Hematopoietic multipotent progenitor cell treated with erythropoietin and hydrocortisone succinate and interleukin-3 and kit ligand, for 17 days (in vitro differentiated cells): Measurements from ENCODE around the gene DNAJC8.

Source experiments
- DNase-seq: peaks from one replicate; pipeline ENCODE4 v3.0.0-alpha.2; 2015; ENCODE audit warnings: low spot score

Gene DNAJC8

DNA sequence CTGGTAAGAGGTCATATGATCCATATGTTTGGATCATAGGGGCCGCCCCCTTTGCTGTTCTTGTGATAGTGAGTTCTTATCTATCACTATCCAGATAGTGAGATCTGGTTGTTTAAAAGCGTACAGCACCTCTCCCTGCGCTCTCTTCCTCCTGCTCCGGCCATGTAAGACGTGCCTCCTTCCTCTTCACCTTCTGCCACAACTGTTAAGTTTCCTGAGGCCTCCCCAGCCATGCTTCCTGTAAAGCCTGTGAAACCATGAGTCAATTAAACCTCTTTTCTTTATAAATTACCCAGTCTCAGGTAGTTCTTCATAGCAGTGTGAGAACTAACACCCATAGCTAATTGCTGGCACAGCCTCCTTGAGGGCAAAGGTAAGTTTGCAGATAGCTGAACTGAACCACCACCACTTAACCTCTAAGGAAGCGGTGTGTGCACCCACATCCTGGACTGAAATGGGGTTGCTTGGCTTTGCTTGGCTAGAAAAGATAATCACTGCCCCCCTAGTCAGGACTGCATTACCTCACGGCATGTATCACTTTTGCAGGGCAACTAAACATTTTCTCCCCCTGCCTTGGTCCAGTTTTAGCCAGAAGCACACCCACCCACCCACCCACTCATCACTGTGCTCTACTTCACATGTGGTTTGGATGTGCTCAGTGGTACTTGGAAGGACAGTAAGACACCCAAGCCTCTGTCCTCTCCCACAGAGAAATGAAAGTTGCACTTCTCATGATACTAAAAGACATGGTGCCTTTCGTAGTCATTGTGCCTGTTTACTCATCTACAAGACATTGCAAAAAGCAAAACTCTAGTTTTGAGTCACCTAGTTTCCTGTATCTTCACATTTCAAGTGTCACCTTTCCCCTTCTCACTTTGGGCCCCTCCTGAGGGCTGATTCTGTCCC is 33.2 kb downstream of the DNAJC8 start:
- no peak for DNase-seq

DNA sequence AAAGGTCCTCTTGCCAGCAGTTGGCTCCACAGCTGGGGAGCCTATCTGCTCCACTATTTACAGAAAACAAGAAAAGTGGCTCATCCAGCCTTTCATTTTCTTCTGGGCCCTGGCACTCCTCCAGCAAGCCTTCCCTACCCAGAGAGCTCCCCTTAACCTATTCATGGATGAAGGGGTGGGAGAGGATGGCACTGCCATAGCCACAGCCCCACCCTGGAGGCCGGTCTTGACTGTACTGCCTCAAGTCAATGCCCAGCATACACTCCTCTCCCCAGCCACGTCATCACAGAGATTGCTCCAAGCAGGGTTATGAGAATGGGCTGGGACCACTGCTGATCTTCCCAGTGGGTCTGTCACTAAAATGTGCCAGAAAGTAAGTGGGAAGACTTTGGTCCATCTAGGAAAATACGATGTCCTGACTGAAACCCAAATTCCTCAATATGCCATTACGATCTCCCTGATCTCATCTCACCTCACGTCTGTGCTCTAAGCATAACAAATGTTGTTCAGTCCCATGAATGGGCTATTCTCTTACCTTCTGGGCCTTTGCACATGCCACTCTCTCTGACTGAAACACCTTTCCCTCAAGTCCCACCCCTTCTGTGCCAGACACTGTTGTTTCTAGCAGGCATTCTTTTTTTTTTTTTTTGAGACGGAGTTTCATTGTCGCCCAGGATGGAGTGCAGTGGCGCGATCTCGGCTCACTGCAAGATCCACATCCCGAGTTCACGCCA is 35.0 kb downstream of the DNAJC8 start:
- no peak for DNase-seq

DNA sequence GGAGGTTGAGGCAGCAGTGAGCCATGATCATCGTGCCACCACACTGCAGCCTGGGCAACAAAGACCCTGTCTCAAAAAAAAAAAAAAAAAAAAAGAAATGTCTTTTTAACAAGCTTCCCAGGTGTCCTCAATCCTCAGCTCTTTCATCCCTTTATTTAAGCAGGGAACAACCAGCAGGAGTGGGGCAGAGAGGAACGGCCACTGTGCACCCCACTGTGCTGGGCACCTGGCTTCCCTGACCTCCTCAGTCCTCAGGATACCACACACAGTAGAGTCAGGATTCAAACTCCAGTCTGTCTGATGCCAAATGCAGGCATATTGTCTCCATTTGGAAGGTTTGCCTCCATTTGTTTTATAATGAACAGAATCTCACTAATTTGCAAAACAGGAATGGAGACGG is 36.5 kb downstream of the DNAJC8 start:
- DNase-seq = no peak

DNA sequence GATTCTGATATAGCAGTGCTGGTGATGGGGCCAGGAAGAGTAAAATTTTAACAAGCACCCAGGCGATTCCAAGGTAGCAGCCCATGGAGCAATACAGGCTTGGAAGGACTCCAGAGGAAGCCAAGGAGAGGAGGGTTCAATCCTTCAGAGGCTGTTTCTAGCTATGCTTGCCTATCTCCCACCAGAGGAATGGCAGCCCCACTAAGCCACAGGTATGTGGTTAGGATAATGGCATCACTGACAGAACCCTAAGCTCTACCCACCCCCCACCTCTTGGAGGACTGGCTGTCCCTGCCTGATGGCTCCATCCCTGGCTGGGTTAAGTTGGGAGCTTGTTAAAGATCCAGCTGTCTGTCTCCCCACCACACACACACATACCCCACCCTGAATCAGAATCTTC is 37.0 kb downstream of the DNAJC8 start:
- no peak for DNase-seq

DNA sequence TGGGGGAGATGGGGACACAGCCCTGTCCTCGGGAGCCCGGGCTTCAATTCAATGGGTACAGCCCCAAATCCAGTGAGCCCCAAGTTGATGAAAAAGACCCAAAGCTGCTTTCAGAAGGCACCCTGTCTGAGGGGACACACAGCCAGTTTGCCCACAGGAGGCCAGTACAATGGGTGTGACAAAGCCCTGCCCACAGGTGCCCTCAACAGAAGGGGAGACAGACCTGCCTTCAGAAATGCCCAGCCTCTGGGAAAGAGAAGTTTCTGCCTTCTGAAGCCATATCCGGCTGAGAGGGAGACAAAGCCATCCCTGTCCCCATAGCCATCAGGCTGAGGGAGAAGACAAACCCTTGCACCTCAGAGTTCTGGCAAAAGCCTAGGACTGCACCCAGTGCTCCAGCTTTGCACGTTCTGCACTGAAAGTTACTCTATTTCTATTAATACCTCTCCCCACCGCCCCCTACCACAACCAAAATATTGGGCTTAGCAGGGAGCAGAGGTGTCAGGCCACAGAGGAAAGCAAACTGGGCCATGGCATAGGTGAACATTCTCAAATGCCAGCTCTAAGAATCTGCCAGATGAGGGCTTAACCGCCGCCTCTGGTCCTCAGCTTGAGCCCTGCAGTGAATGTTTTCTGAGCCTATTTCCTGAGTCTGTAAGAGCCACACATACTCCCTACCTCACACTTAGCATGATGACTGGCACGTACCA is 38.3 kb downstream of the DNAJC8 start:
- DNase-seq = no peak

DNA sequence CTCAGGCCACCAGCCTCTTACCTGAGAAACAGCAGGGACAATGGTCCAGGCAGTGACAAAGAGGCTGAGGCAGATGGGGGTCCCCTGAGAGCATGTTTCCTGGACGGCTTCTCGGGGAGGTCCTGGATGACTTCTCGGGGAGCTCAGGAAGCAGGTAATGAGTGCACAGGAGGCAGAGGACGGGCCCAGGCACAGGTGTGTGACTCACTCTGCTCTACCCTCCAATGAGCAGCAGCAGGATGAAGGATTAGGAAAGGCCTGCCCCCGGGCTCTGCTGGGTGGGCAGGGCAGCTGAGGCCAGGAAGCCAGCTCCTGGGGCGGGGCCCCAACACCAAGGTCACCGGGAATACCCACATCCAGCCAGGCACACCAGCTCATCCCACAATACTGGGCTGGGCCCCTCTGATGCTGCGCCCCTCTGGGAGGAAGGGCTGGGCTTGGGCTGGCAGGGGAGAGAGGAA is 39.1 kb downstream of the DNAJC8 start:
- no peak for DNase-seq

DNA sequence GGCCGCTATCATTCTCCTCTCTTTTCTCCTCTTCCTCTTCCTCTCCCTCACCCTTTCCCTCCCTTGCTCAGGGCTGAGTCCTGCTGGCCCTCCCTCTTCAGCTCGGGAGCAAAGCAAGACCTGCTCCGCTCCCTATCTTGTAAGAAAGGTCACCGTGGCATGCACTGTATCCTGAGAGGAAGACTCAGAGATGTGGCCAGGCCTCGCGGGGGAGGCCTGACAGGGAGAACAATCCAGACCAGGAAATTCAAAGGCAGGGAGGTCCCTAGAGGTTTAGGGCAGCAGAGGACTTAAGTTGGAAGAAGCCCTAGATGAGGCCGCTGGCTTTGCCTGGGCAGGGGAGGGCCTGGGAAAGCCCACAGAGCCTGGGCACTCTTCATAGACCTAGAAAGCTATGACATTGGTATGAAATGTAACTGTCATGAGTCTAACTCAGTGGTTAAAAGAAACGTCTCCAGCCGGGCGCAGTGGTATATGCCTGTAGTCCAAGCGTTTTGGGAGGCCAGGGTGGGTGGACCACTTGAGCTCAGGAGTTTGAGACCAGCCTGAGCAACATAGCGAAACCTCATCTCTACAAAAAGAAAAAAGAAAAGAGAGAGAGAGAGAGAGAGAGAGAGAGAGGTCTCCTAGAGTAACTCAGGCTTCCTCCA is 41.7 kb downstream of the DNAJC8 start:
- no peak for DNase-seq

DNA sequence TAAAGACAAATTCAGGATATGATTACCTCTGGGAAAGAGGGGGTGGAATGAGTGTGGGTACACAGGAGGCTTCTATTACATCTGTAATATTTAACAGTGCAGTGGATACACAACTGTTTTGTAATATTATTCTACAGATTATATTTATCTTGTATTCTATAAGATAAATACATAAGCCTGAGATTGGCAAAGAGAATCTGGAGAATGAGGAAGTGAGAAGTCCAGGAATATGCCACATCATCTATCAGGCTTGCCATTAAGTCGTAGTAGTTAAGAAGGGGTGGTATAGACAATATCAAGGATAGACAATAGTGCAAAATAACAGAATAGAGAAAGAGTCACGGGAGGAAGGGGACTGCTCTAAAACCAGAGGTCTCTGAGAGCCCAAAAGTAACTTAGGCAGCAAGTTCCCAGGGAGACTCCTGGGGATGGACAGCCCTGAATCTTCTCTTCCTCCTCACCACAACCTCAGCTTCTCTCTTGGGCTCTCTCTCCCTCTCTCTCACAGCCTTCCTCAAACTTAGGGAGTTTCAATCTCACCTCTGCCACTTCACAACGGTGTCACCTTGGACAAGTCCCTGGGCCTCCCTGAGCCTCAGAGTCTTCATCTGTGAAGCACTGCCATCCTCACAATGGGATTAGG is 42.4 kb downstream of the DNAJC8 start:
- DNase-seq = no peak

DNA sequence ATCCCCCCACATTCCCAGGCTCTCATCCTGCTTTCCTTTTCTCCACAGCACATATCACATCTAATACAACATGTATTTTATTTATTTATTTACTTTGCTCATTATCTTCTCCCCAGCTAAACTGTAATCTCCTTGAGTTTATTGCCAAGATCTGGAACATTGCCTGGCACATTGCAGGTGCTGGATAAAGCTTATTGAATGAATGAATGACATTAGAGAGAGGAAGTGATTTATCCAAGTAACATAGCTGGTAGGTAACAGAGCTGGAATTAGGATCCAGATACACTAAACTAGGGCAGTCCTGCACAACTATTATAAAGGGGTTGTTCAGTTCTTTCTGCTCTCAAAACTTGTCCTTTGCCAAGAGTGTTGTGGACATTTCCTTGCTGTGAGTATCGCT is 47.8 kb downstream of the DNAJC8 start:
- no peak for DNase-seq

DNA sequence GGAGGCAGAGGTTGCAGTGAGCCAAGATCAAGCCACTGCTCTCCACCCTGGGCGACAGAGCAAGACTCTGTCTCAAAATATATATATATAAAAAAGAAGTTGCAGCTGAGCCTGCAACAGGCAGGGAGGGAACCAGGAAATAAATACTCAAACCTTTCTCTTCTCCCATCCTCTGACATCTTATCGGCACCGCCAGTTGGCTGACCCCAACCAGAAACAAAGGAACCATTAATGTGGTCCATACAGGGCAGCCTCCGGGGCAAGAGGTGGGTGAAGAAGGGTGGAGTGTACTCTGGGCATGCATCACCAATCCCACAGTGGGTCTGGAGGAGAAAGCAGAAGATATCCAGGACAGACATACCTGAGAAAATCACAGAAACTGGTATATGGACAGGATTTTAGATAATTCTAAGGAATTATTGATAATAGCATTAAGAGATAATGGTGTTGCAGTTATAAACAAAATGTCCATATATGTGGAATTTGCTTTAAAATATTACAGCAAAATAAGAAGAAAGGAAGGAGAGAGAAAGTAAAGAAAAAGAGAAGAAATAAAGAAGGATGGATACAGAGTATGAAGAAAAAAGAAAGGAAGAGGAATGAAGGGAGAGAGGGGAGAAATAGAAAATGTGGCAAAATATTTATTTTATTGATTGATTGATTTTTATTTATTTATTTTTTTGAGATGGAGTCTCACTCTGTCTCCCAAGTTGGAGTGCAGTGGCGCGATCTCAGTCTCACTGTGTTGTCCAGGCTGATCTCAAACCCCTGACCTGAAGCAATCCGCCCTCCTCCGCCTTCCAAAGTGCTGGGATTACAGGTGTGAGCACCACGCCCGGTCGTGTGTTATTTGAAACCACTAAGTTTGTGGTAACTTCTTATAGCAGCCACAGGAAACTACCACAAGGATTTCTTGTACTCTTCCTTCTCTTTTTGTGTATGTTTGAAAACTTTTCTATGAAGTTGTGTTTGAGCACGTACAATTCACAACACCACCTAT is 52.2 kb downstream of the DNAJC8 start:
- DNase-seq = no peak

DNA sequence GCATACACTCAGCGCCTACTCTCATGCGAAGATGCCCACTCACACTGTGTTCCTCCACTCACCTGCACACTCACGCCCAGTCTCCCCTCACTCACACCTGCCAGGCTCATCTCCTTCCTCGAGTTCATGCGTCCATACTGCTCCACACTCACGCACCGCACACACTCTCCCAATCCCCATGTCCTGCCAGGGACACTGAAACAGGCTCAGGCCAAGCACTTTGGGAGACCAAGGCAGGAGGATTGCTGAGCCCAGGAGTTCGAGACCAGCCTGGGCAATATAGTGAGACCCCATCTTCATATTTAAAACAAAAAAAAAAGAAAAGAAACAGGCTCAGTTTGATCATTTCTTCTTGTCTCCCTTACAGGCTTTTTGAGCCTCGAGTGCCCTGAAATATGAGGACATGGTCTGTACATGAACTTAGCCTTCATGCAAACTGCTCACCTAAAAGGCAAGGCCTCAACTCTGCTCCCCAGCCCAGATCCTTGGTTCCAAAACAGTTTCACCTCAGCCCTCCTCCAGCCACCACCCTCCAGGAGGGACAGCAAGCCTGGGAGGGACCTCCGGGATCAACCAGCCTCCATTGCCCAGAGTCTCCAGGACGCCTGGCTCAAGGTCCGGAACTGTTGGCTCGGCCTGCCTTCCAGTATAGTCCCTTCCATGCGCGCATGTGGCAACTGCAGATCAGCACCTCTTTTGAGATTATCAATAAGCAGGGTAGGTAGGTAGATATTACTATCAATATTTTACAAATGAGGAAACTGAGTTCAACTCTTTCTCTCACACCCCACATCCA is 53.9 kb downstream of the DNAJC8 start:
- DNase-seq = no peak

DNA sequence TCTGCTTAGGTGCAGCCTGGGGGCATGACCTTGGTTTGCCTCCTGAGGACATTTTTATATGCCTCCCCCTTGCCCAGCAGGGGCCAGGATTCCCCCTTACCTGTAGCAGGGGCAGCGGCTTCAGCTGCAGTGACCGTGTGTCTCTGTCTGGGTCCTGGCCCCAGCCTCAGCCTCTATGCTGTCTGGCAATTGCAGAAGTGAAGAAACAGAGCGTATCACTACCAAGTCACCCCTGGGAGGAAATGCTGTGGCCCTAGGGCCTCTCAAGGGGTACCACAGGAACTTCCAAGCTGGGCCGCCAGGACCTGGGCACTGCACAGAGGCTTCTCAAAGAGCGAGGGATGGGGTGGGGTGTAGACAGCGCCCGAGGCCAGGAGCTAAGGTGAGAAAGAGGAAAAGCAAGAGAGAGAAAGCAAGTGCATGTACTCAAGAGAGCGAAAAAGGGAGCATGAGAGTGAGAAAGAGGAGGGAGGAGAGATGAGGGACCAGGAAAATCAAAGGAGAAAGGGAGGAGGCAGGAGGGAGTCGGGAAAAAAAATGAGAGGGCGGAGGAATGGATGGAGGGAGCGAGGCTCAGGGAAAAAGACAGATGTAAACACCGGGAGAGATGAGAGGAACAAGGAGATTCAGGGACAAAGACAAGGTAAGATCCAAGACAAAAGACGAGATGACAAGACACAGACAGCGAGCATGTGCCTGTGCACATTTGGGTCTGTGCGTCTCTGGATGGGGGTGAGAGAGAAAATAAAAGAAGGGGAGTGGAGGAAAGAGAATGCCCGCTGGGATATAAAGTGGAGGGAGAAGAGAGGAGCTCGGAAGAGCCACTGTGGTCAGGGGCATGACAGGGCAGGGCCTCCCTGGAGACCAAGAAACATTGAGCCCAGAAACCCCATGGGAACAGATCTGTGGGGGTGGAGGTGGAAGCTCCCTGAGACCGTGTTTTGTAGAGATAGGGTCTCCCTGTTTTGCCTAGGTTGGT is 56.0 kb downstream of the DNAJC8 start, which contains the start of gene PTAFR:
PTAFR (minus strand) TSS at position 199 of the 979 bp plus-strand sequence. CDS start 25,669 bp downstream, outside the sequence.
- no peak for DNase-seq

DNA sequence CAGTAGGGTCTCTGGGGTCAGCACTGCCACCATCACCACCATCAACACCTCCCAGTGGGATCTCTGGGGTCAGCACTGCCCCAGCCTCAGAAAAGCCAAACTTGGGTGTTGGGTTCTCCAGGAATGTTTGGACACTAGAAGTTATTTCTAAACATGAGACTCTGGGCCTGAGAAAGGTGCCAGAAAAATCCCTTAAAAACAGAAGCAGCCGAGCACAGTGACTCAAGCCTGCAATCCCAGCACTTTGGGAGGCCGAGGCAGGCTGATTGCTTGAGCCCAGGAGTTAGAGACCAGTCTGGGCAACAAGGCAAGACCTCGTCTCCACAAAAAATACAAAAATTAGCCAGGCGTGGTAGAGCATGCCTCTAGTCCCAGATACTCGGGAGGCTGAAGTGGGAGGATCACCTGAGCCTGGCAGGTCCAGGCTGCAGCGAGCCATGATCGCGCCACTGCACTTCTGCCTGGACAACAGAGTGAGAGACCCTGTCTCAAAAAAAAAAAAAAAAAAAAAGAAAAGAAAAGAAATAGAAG is 56.8 kb downstream of the DNAJC8 start:
- DNase-seq = no peak

DNA sequence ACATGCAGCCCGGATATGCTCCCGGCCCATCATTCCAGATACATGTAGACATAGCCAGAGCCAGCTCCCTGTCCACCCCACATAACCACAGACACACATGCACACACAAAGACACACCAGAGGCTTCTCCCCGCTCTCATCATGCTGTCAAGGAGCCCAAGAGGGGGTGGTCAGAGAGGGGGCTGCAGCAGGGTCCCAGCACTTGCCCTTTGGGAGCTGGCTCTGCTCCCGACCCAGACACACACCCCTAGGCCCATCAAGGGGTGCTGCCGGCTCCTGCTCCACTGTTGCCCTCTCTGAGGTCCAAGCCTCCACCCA is 58.9 kb downstream of the DNAJC8 start:
- DNase-seq = no peak

DNA sequence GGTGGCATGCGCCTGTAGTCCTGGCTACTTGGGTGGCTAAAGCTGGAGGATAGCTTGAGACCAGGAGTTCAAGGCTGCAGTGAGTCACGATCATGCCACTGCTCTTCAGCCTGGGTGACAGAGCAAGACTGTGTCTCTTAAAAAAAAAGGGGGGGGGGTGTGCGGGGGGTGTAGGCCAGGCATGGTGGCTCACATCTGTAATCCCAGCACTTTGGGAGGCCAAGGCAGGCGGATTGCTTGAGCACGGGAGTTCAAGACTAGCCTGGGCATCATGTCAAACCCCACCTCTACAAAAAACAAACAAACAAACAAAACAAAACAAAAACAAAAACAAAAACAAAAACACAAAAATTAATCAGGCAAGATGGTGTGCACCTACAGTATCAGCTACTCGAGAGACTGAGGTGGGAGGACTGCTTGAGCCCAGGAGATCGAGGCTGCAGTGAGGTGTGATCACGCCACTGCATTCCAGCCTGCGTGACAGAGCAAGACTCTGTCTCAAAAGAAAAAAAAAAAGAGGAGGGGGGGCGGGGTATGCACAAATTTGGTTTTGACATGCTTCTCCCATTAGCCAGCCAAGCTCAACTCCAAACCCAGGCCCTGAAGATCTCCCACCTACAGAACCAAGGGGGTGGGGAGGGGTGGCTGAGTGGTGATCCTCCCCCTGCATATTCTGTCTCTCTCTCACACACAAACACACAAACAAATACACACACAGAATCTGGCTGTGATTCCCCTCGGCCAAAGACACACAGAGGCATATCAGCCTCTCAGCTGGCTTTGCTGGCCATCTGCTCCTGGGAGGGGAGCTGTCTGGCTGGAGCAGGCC is 59.5 kb downstream of the DNAJC8 start:
- DNase-seq = no peak

DNA sequence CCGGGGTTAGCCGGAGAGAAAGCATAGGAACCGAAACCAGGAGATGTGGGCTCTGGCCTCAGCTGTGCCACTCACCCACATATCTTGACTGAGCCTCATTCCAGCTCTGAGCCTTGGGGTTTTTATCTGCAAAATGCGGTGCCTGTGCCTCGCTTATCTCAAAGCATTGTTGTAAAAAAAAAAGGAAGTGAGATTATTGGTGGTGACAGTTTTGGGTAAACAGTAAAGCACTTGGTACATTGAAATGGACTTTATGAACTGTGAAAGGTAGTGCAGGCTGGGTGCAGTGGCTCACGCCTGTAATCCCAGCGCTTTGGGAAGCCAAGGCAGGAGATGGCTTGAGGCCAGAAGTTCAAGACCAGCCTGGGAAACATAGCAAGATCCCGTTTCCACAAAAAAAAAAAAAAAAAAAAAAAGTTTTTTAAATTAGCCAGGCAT is 60.1 kb downstream of the DNAJC8 start:
- peak; percentile 12 for DNase-seq

DNA sequence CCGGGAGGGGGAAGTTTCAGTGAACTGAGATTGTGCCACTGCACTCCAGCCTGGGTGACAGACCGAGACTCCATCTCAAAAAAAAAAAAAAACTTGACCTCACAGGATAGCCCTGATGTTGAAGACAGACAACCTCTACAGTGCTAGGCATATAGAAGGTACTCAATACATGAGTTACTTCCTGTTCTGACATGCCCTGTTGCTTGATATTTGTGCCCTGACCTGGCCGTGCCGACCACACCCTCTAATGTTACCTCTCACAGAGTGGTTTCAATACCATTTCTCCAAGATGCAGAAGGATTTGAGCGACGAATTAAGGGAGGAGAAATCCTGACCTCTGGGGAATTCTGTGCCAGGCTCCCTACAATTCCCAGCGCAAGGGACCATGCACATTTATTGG is 61.6 kb downstream of the DNAJC8 start:
- DNase-seq = no peak
